Measurements from ENCODE around the gene COMTD1. TPM values are rescaled to one million over a fixed set of nuclear protein-coding genes. Genes with fewer than 3 reads are reported as not detected.
A peak's percentile ranks its signal among the peaks of the same experiment; 100 is the strongest.
"Not testable (repeated sequence)": the region's sequence is repeated elsewhere in the genome, so short reads cannot be mapped to it uniquely, and the experiment has no call there.

The COMTD1 gene
- total RNA-seq, 1 experiment from 2014 or later = 20.5 TPM

DNA sequence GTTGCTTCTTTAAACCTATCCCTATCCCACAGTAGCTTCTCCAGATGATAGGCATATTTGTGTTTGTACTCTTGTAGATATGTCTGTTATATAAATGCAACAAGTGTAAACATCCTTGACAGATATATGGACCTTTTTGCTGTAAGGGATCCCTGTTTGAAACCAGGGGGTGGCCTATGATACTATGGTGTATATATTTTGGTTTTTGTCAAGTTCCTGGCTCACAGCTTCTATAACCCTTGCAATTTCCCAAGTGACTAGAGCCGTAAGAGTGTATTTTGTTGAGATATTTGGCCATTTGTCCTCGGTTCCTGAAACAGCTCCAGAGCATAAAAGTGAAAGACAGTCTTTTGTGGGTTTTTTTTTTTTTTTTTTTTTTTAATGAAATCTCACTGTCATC, 9.7 kb downstream of the COMTD1 start:
- no TSS peak for BruUV-seq (replicated peaks)
- Histone ChIP-seq H3K27me3 (ENCODE audit: insufficient read depth, low read depth) (no peaks in the 10 kb centered on the region), H3K4me3 (peak overlapping the region; percentile 27; the same call in 1 of the 2 replicates), H3K79me2 (ENCODE audit: low read depth) (peaks cover 89% of the 10 kb centered on the region), H3F3A (ENCODE audit: insufficient read depth, low read depth) (peaks cover 93% of the 10 kb centered on the region), H4K20me1 (ENCODE audit: insufficient read depth) (peaks cover 41% of the 10 kb centered on the region), H2AFZ (no peak overlapping the region), H3K4me2 (peak overlapping the region; percentile 70), H3K9me3 (ENCODE audit: insufficient read depth, low read depth) (no peaks in the 10 kb centered on the region), H3K36me3 (ENCODE audit: low read depth) (peaks cover 66% of the 10 kb centered on the region), H3K9me2 (ENCODE audit: insufficient read depth) (no peaks in the 10 kb centered on the region), H3K27ac (peak overlapping the region; percentile 82), H3K4me1 (replicated peaks; ENCODE audit: insufficient read depth) (peaks cover 54% of the 10 kb centered on the region)
- no peak for DNase-seq
- ChIA-PET POLR2A (ENCODE audit: unreplicated experiment) (interaction anchor here (0.5 to 1.0 kb wide), 3 partner anchors 8 to 22 kb away, joined by 5 to 16 read pairs (median 6); no protein-coding TSS in a partner anchor), CTCF (interaction anchor here (1.6 kb wide), 1 partner anchor 10 kb away, joined by 7 read pairs; the partner anchor contains the start of gene COMTD1)
- intact Hi-C loops (cut with micrococcal nuclease; ENCODE audit: unreplicated experiment) = no loop called here
- TF ChIP-seq EZH2 (IDR thresholded peaks at IDR 0.05; ENCODE audit: low read depth) = no peak
- TF ChIP-seq, protein P1, sequence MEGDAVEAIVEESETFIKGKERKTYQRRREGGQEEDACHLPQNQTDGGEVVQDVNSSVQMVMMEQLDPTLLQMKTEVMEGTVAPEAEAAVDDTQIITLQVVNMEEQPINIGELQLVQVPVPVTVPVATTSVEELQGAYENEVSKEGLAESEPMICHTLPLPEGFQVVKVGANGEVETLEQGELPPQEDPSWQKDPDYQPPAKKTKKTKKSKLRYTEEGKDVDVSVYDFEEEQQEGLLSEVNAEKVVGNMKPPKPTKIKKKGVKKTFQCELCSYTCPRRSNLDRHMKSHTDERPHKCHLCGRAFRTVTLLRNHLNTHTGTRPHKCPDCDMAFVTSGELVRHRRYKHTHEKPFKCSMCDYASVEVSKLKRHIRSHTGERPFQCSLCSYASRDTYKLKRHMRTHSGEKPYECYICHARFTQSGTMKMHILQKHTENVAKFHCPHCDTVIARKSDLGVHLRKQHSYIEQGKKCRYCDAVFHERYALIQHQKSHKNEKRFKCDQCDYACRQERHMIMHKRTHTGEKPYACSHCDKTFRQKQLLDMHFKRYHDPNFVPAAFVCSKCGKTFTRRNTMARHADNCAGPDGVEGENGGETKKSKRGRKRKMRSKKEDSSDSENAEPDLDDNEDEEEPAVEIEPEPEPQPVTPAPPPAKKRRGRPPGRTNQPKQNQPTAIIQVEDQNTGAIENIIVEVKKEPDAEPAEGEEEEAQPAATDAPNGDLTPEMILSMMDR (conservative IDR thresholded peaks at IDR 0.05) = no peak

DNA sequence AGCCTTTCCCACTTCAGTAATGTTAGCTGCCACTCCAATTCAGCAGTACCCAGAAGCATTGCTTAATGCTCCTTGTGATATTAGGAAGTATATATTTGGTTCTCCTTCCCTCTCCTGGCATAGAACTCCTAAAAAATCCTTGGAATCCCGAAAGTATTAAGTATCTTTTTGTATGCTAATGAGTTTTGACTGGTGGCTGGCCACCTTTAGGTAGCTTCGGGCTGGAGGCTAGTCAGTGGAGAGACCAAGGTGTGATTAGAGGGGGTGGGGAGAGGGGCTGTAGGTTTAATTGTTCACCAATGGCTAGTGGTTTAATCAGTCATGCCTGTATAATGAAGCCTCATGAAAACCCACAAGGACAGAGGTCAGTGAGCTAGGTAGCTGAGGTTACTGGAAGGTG, 12.2 kb downstream of the COMTD1 start:
- Histone ChIP-seq H3K4me2 (peak overlapping the region; percentile 70), H4K20me1 (ENCODE audit: insufficient read depth) (peaks cover 31% of the 10 kb centered on the region), H3K36me3 (ENCODE audit: low read depth) (peaks cover 54% of the 10 kb centered on the region), H3F3A (ENCODE audit: insufficient read depth, low read depth) (peaks cover 88% of the 10 kb centered on the region), H3K4me3 (0 out of 2 replicates have a peak overlapping the region, but pooled peaks have one; percentile 16), H3K9me2 (ENCODE audit: insufficient read depth) (no peaks in the 10 kb centered on the region), H3K27ac (peak overlapping the region; percentile 82), H3K27me3 (ENCODE audit: insufficient read depth, low read depth) (no peaks in the 10 kb centered on the region), H3K79me2 (ENCODE audit: low read depth) (peaks cover 88% of the 10 kb centered on the region), H3K4me1 (replicated peaks; ENCODE audit: insufficient read depth) (peaks cover 54% of the 10 kb centered on the region), H3K9me3 (ENCODE audit: insufficient read depth, low read depth) (no peaks in the 10 kb centered on the region), H2AFZ (no peak overlapping the region)
- intact Hi-C loops (cut with micrococcal nuclease; ENCODE audit: unreplicated experiment) = no loop called here
- CTCF ChIA-PET = interaction anchor here (0.6 kb wide), 1 partner anchor 8 kb away, joined by 3 read pairs; no protein-coding TSS in a partner anchor
- BruUV-seq (replicated peaks) = no TSS peak
- no peak for TF ChIP-seq EZH2 (IDR thresholded peaks at IDR 0.05; ENCODE audit: low read depth)
- TF ChIP-seq, protein P1 (conservative IDR thresholded peaks at IDR 0.05) = no peak
- DNase-seq = no peak
- POLR2A ChIA-PET (ENCODE audit: unreplicated experiment) = interaction anchor here (0.6 to 0.7 kb wide), 3 partner anchors 12 to 97 kb away, joined by 3 read pairs; no protein-coding TSS in a partner anchor

DNA sequence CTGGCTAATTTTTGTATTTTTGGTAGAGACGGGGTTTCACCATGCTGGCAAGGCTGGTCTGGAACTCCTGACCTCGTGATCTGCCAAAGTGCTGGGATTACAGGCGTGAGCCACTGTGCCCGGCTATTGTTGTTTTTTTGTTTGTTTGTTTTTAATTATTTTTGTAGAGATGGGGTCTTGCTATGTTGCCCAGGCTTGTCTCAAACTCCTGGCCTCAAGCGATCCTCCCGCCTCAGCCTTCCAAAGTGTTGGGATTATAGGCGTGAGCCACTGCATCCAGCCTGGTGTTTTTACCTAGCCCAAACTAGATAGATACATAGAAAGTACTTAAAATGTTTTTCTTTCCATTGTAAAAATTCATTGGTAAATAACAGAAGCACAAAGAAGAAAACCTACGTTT, 14.3 kb downstream of the COMTD1 start:
- intact Hi-C loops (cut with micrococcal nuclease; ENCODE audit: unreplicated experiment); H3K4me2 ChIP-seq; H3K4me3 ChIP-seq; H2AFZ ChIP-seq; DNase-seq; CTCF ChIA-PET; H3K9me2 ChIP-seq (ENCODE audit: insufficient read depth); H3K27me3 ChIP-seq (ENCODE audit: insufficient read depth, low read depth); BruUV-seq (replicated peaks); H3K9me3 ChIP-seq (ENCODE audit: insufficient read depth, low read depth); H3K27ac ChIP-seq: not testable (repeated sequence)
- H4K20me1 ChIP-seq (ENCODE audit: insufficient read depth) = peaks cover 36% of the 10 kb centered on the region
- peaks cover 55% of the 10 kb centered on the region for H3K36me3 ChIP-seq (ENCODE audit: low read depth)
- H3F3A ChIP-seq (ENCODE audit: insufficient read depth, low read depth) = peaks cover 88% of the 10 kb centered on the region
- peaks cover 88% of the 10 kb centered on the region for H3K79me2 ChIP-seq (ENCODE audit: low read depth)
- POLR2A ChIA-PET (ENCODE audit: unreplicated experiment) = interaction anchor here (0.7 kb wide), 1 partner anchor 233 kb away, joined by 13 read pairs; no protein-coding TSS in a partner anchor
- H3K4me1 ChIP-seq (replicated peaks; ENCODE audit: insufficient read depth) = peaks cover 49% of the 10 kb centered on the region

DNA sequence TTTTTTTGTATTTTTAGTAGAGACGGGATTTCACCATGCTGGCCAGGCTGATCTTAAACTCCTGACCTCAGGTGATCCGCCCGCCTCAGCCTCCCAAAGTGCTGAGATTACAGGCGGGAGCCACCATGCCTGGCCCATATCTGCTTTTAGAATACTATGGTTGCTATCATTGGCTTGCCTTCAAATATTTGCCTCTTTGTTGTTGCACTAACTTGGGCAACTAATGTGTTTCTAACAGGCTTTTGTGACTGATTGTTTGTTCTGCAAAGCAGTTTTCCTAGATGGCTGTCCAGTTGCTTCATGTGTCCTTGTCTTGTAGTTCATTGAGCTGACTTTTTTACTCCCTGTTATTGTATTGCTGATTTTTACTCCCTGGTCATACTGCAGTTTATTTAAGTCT, 15.5 kb downstream of the COMTD1 start:
- H3K4me2 ChIP-seq = no peak overlapping the region
- H3K9me2 ChIP-seq (ENCODE audit: insufficient read depth) = no peaks in the 10 kb centered on the region
- H3K4me3 ChIP-seq = no peak overlapping the region
- H3K36me3 ChIP-seq (ENCODE audit: low read depth) = peaks cover 59% of the 10 kb centered on the region
- ChIA-PET CTCF (no interaction called here), POLR2A (ENCODE audit: unreplicated experiment) (no interaction called here)
- H3K27ac ChIP-seq = peak overlapping the region; percentile 35; the same call in 1 of the 2 replicates
- peaks cover 92% of the 10 kb centered on the region for H3K79me2 ChIP-seq (ENCODE audit: low read depth)
- no peaks in the 10 kb centered on the region for H3K27me3 ChIP-seq (ENCODE audit: insufficient read depth, low read depth)
- no peaks in the 10 kb centered on the region for H3K9me3 ChIP-seq (ENCODE audit: insufficient read depth, low read depth)
- no peak for TF ChIP-seq EZH2 (IDR thresholded peaks at IDR 0.05; ENCODE audit: low read depth)
- TF ChIP-seq, protein P1 (conservative IDR thresholded peaks at IDR 0.05) = no peak
- no peak for DNase-seq
- H3F3A ChIP-seq (ENCODE audit: insufficient read depth, low read depth) = peaks cover 86% of the 10 kb centered on the region
- no TSS peak for BruUV-seq (replicated peaks)
- H4K20me1 ChIP-seq (ENCODE audit: insufficient read depth) = peaks cover 38% of the 10 kb centered on the region
- H2AFZ ChIP-seq = no peak overlapping the region
- H3K4me1 ChIP-seq (replicated peaks; ENCODE audit: insufficient read depth) = peaks cover 48% of the 10 kb centered on the region
- intact Hi-C loops (cut with micrococcal nuclease; ENCODE audit: unreplicated experiment) = no loop called here

All from PC-9 (cell line).